Stimulated activated CD8-positive, alpha-beta memory T cell treated with anti-CD3 and anti-CD28 coated beads, Interleukin-2, amount 100 ng/mL, for 1 hour (primary cell): ENCODE results near the gene JAKMIP1.

Source experiments
- DNase-seq, 2 donors: peaks; one replicate each; pipeline ENCODE4 v3.0.0-alpha.2; 2020; ENCODE audit warnings: low read depth in 2 of 2

The JAKMIP1 gene

DNA sequence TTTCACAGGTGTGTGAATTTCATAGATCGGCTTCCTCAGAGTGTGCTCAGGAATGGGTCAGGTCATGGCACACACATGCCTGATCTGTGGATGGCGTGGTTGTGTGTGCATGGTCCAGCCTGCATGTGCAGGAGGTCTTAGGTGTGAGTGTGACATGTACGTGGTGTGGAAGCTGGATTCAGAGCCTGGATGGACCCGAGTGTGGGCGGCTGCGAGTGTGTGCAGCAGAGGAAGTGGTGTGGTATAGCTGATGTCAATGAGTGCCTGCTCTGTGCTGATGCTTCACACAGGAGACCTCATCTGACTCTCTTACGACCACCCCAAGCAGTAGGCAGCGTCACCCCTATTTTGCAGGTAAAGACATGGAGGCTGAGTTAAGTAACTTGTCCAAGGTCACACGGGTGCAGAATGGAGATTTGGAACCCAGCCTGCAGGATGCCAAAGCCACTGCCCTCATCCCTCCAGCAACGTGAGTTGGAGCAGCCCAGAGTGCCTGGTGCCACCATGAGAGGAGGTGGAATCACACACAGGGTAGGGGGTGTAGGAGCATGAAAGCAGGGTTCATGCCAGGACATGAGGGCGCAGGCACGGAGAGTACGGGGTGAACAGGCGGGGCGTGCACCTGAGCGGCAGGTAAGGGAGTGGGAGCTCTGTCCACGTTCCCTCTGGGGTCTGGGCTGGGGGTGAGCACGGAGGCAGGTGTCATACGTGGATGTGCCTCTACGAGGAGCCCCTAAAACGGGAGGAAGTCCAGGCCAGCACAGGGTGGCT is 157.9 kb downstream of the JAKMIP1 start:
- no peak for DNase-seq

DNA sequence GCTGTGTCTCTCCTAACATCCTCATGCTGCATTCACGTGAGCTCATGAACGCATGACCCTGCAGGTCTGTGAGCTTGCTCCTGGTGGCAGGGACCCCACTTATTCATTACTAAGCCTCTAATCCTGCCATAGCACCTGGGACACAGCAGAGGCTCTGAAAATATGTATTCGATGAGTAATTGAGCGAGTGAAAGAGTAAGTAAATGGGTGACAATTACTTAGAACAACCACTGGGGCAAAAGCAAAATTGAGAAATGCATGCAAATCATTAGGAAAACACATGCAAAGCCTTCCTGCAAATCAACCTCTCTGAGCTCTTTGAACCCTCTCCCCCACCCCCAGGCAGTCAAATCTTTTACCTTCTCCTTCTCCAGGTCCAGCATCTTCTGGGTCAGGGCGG is 158.5 kb downstream of the JAKMIP1 start:
- DNase-seq, result no peak

DNA sequence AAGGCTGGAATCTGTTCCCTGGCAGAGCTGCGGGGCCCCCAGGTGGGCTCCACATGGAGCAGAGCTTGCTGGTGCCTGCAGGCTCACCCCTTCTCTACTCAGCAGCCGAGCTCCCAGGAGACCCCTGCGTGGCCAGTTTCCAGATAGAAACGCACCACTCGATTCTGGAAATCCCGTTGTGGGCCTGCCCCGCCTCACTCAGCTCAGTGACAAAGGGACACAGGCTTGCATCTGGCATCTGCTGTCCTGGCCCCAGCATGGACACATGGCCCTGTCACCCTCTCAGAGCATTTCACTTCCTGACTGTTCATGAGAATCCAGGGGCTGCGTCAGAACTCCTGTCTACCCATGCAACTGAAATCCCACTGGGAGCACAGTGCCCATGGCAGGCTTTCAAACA is 161.6 kb downstream of the JAKMIP1 start:
- no peak for DNase-seq

DNA sequence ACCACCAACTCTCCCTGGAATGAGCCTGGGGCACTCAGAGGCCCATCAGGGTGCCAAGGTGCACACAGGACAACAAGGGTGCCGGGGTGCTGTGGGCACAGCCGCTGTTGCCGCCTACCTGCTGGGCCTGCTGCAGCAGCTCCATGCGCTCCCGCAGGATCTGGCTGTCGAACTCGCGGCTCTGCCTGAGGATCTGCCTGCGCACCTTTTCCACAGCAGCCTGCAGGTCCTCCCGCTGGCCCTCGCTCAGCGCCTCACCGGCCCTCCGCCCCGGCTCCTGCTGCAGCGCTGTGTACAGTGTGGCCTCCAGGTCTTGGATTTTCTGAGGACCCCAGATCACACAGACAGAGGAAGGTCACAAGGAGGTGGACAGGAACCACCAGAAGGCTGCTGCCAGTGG is 164.6 kb downstream of the JAKMIP1 start:
- DNase-seq, result no peak

DNA sequence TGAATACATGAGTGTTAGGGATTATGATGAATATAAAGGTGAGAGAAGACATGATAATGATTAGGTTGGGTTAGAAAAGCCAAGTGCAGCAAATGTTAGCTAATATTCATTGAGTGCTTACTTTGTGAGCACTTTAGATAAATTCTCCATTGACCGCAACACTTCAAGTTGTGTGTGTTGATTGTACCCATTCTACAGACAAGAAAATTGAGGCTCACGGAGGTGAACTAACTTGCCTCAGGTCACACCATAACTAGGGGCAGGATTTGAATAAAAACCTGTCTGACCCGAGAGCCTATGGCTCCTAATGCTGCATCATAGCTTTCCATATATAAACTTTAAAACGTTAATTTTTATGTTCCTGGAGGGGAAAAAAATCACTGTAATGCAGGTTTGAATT is 167.0 kb downstream of the JAKMIP1 start:
- DNase-seq, result no peak

DNA sequence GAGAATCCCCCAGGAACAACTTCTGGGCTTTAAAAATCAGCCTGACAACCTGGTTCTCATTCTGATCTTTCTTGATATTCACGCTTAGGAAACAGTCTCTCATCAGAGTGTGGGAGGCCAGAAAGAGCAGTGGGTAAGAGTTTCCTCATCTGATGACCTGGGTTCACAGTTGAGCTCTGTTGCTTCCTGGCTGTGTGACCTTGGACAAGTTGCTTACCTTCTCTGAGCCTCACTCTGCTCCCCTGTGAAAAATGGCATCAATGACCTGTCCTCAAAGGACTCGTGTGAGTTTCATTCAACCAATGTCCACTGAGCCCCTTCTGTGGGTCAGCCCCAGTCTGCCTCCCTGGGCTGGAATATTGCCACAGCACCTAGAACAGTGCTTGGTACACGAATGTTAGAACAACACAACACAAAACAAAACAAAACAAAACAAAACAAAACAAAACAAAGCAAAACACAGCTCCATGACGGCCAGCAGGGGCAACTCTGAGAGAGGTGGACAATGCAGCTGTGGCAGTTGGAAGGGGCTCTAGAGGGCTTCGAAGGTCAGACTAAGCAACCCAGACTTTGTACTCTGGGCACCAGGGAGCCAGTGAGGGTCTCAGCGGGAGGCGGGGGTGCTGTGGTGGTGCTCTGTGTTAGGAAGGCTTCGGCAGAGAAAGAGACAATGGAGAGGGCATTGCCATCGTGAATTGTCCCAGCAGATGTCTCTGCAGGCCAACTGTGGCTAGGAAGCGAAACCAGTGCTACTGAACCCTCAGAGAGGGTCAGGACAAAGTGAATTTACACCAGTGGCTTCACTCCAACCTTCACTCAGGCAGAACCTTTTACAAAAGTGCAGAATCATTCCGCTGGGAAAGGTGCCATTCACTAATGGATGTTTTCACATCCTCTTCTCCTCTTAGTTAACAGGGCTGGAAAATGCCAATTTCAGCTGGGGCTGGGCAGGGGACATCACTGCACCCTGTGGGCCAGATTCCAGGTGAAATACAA is 167.8 kb downstream of the JAKMIP1 start:
- DNase-seq, result no peak

DNA sequence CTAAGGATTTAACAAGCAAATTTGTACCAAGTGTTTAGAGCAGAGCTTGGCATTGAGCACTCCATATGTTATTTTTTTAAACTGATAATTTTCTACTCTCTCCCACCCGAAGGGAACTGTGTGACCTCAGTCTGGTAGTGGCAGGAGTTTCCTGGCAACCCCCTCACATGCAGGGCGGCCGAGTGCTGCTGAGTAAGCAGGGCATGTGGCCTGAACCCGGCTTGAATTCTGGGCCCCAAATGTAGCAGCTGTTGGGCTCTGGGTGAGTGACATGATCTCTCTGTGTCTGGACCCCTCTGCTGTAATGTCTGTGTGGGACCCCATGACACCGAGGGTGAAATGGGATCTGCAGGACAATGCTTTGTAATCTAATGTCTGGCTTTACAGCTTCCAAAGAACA is 168.5 kb downstream of the JAKMIP1 start:
- no peak for DNase-seq

DNA sequence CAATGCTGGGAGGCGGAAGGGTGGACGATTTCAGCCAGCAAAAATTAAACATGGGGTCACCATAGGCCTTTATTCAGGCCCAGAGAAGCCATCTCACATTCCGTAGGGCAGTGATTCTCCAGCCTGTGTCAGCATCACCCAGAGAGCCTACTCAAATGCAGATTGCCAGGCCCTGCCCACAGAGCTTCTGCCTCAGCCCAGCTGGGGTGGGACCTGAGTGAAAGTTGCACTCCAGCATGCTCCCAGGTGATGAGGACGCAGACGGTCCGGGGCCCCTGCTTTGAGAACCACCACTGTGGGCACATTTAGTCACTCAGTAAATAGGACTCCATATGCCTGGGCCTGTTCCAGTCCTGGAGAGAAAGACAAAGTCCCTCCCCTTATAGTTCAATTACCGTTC is 169.7 kb downstream of the JAKMIP1 start:
- DNase-seq, result no peak

DNA sequence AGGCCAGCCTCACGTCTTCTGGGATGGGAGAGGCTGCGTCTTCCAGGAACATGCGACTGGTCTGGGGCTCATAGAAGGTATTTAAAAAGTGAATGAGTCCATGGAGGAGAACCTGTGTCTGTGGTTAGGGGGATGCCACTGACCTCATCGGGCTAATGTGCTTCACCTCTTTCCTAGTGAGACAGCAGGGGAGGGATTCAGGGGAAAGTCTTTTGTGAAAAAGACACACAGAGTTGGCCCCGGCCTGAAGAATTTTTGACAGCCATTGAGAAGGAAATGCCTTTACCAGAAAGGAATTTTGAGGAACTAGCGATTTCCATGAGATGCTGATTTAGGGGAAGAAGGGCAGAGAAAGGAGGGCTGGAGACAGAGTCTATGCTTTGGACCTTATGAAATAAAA is 171.1 kb downstream of the JAKMIP1 start:
- no peak for DNase-seq

DNA sequence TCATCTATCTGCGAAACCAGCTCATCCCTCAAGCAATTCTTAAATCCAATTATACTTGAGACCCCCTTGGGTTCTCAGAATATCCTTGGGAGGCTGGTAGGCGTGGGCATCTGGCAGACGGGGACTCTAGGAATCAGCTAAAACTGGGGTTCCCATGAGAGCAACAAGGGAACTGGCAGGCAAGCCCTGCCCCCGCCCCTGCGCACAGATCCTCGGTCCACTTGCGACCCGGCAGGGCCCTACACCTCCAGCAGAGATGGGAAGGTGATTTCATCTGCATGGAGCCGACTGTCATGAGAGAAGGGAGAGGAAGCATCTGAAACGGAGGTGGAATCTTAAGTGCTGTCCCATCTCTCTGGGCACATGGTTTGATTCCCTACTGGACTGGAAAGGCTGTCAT is 172.2 kb downstream of the JAKMIP1 start:
- DNase-seq, result no peak

DNA sequence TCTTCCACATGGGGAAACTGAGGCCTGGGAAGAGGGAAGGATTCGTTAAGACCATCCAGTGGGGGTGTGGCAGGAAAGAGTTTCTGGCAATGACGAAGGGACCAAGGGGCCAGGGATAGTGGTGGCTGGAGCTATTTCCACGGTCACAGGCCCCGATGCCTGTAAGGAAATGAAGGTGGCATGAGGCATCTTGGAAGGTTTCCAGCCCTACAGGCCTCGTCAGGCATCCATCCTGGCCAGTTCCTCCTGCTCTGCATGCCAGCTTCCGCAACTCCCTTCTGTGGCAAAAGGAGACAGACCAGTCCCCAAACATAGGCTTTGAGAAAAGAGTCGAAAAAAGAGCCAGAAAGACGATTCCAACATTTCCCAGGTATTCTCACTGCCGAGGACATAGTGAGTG is 173.0 kb downstream of the JAKMIP1 start:
- DNase-seq, result no peak

DNA sequence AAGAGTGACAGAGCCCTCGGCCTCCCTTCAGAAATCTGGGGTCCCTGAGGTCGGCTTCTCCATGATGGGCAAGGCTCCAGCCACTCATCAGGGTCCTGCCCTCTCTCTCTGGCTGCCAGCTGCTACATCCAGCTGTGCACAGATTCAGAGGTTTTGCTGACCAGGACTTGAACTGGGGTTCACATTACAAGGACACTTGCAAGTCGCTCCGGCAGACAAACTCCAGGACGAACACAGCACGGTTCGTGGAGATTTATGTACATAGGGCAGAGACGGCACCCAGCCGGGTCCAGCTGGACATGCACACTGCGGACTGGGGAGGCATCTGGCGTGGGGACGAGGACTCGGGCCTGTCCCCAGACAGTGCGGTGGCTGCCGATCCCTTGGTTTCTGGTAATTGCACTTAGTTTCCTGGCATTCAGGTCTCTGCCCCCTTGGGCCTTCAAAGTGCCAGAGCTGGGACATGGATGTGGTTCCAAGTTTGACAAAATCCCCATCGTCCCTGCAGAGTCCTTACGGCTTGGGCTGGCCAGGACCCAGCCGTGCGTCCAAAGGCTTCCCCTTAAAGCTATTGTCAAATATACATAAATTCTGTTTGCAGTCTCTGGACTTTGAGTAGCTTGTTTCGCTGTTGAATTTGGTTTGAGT is 175.9 kb downstream of the JAKMIP1 start:
- DNase-seq, result no peak

DNA sequence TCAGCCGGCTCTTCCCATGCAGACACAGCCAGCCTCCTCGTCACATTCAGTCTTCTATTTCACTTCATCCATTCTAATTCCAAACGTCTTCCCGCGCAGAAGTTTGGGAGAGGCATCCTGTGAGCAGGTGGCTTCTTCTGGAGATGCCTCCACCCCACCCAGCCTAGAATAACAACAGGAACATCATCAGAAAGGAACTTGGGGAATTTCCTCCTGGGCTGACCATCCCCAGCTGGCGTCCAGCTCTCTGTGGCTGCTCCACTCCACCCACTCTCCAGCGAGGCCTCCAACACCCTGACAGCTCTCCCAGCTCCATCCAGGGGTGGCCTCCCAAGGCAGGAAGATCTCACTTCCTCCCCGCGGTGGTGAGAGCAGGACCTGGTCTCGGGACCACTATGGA is 176.6 kb downstream of the JAKMIP1 start:
- no peak for DNase-seq

DNA sequence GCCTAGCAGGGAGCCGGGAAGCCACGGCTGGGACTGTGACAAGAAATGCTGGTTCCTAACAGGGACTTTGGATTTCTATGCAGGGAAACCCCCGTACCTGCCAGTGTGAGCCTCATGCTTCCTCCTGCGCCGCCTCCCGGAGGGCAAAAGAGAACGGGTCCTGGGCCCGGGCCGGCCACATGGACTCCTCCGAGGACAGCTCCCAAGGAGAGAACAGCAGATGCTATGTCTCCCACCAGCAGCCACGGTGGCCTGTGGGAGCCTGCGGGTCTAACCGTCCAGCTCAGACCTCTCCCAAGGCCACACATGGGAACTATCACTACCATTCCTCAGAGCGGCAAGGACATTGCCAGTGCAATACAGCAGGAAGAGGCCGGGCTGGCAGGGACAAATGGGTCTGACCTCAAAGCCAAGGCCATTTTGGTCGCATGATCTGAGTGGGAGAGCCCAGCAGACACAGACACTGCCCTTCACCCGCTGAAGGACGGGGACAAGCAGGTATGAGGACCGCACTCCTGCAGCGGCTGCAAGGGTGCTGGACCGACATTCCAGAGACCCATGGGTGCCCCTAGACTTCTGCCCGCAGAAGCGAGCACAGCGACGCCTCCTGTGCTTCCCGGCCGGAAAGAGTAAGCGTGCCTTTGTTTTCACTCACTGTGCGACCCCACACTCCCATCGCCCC is 177.6 kb downstream of the JAKMIP1 start:
- DNase-seq, result no peak

DNA sequence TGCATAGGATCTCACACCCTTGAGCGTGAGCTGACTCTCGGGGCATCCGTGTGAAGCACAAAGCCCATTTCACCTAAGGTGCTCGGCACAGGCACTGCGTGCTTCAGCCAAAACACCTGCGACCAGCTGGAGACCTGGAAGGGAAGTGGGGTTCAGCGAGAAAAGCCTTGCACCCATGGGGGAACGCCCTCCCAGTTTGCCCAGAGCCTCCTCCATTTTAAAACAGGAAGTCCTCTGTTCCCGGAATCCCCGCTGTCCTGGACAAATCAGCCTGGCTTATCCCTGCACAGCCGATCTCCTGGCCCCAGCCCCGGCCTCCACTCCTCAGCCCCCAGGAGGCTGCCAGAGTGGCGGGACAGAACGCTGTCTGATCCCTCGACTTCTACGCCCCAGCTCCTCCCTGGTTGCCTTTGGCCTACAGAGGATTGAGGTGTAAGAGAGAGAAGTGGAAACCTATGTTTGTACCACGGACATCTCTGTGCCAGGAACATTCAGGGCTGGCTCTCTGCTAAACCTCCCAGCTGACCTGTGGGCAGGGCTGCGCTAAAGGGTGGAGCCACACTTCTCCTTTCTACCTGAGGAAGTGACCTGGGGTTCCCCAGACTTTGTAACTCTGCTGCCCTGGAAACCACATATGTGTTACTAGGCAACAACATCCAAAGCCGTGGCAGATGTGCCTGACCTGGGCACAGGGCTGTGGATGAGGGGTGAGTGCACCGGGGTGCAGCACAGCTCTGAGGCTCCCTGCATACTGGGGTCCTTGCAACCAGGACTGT is 178.3 kb downstream of the JAKMIP1 start:
- no peak for DNase-seq

DNA sequence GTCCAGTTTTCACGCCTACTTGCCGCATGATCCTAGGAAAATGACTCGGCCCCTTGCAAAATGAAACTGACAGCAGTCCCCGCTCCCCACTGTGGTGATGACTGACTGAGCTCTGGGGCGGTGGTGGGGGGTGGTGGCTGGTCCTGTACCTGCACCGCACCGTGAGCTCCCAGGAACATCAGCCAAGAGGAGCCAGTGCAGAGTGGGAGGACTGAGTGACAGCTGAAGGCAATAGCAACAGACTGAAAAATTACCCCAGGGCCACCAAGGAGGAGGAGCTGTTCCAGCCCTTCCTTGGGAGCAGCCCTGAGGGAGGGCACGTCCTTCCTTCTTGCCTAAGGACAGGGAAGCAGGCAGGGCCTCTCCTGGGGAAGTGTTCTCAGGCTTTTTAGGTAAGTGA is 179.7 kb downstream of the JAKMIP1 start:
- DNase-seq, result no peak

DNA sequence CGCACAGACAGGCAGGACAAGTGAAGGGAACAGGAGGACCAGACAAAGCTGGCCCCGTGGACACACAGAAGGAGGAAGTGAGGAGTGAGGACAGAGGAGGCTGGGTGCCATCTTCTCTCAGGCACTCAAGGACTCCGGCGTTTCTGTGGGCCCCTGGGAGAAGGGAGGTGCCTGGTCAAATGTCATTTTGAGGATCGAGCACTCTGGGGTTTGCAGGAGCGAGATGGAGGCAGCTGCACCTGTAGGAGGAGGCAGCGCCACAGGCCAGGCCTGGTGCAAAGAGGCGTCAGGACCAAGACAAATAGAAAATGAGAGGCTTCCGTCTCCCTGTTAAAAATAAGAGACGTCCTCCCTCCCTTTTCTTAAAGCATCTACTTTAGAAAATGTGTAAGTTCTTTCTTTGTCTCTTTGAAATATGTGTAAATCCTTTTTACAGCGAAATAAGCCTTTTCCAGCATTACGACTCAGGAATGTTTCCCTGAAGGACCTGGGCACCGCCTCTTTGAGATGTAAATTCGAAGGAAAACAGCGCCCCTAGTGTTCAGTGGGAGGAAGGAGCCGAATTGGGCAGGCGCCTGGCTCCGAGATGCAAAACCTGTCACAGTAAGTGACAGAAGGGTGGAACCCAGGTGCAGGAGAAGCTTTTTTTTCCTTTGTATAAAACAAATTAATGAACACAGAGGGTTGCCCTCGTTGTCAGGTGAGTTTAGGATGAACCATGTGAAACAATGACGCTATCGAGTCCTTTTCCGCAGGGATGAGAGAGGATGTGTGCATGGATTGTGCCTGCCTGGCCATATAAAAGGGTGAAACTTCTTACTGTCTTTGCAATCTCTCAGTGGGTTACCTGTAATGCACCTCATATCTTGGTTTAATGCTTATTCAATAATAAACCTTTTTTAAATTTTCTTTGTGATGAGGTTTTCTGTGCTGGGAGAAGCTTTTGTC is 180.8 kb downstream of the JAKMIP1 start:
- no peak for DNase-seq

DNA sequence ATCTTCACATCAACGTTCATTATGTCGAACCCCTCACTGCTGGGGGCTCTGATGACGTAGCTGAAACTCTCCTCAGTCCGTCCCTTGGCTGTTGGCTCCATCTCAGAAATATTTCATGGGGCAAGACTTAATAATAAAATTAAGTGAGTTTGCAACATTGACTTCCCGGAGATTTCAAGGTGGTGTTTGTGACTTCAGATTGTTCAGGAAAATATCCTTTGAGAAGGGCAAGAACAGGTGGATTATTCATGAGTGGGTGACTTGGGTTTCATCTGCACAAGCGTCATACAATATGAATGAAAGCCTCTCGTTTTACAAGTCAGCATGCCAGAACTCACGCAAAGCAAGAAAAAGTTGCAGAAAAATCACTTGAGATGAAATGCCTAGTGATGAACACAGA is 182.0 kb downstream of the JAKMIP1 start, which contains the start of gene C4orf50:
C4orf50 (minus strand) TSS at position 101 of the 400 bp plus-strand sequence.
- DNase-seq, result no peak

DNA sequence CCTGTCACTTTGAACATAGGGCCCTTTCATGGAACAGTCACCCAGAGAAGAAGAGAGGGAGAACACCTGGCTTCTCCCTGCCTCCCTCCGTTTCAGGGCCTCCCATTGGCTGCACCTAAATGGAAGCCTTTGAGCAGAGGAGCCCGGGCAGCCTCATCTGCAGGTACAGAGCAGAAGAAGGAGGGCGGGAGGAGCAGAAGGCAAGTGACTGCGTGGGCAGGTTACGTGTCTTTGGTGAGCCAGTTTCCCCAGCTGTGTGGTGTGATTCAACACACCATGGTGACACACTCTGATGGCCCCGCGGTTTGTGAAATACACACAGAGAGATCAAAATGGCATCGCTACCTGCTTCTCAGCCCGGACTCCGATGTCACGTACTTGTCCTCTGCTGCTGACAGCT is 182.5 kb downstream of the JAKMIP1 start:
- no peak for DNase-seq

DNA sequence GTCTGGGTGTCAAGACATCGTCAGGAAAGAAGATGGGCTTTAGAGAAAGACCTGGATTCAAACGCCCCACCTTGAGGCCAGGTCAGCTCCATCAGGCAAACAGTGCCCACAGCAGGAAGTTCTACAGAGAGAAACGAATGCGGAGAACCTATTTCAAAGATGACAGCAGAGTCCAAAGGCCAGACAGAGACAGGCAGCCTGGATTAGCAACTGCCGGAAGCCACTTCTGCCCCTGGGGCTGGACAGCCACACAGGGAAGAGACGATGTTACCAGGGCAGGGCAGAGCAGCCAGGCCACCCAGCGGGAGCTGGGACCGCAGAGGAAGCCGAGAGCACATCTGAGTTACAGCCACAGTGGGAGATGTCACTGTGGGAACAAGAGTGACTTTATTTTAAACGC is 183.3 kb downstream of the JAKMIP1 start:
- DNase-seq, result no peak
